K562 (cell line): ENCODE results near the gene SLC30A1. TPM values are rescaled to one million over a fixed set of nuclear protein-coding genes. Genes with fewer than 3 reads are reported as not detected.

ENCODE experiments used
- CUX1 ChIP-seq: fragments of 200-800 bp; sonication (Bioruptor generic); IDR thresholded peaks from 2 replicates; pipeline ENCODE4 v1.6.1; 2016; ENCODE audit warnings: missing genetic modification characterization, missing compliant biosample characterization
- ESRRA ChIP-seq: fragments of 450-650 bp; IDR thresholded peaks from 2 replicates; pipeline ENCODE4 v1.6.1; 2014; ENCODE audit warnings: low read depth, mild to moderate bottlenecking, moderate library complexity, borderline replicate concordance
- SRSF7 ChIP-seq: fragments of 200-400 bp; formaldehyde crosslinking; optimal IDR thresholded peaks from 2 replicates; pipeline ENCODE3; 2017; ENCODE audit warnings: mild to moderate bottlenecking, low read depth, low read length
- TAL1 ChIP-seq: fragments of 450-650 bp; IDR thresholded peaks from 2 replicates; pipeline ENCODE4 v1.6.1; 2016; ENCODE audit warnings: mild to moderate bottlenecking
- ZMIZ1 ChIP-seq, 2 experiments: fragments of 150-350 bp in 1 of 2; IDR thresholded peaks; 2 replicates each; pipeline ENCODE4 v1.6.1; 2012 to 2016; ENCODE audit warnings: low read depth in 2 of 2, low read length in 2 of 2, mild to moderate bottlenecking in 1 of 2, moderate library complexity in 1 of 2
- ZNF609 ChIP-seq: sonication (generic); formaldehyde crosslinking; IDR thresholded peaks from 2 replicates; pipeline ENCODE4 v1.8.1; 2023; ENCODE audit warnings: missing genetic modification reagents, mild to moderate bottlenecking, borderline replicate concordance
- ZSCAN29 ChIP-seq: fragments of 450-650 bp; IDR thresholded peaks from 2 replicates; pipeline ENCODE4 v1.6.1; 2017
- polyA plus RNA-seq, 8 experiments: library from polyadenylated mRNA; depleted of rRNA in 4 of 8; stranded (reverse) in 5 of 8; unstranded in 3 of 8; fragments of >200 nt; fragmentation: Nextera tagmentation in 2 of 8; fragmentation: Illumina TruSeq in 1 of 8; extraction: Ambion mirVana in 2 of 8; extraction: Trizol in 1 of 8; gene quantifications; 2 replicates each; pipeline versions ENCODE4 v1.2.1 to v1.2.3, GENCODE V29; 2011 to 2014; ENCODE audit warnings: inconsistent platforms in 1 of 8, missing spikeins in 1 of 8
- total RNA-seq, 7 experiments: library from RNA; depleted of rRNA in 6 of 7; stranded (reverse); fragments of >200 nt in 6 of 7; fragmentation: Illumina TruSeq in 2 of 7; extraction: Trizol in 2 of 7; gene quantifications; 2 replicates each; pipeline versions ENCODE4 v1.2.1 to v1.2.3, GENCODE V29; 2011 to 2021; ENCODE audit warnings: low replicate concordance in 1 of 7
- TF ChIP-seq, protein P1 (sequence below): fragments of 450-650 bp; IDR thresholded peaks from 2 replicates; pipeline ENCODE4 v1.6.1; 2014; ENCODE audit warnings: low read depth, mild to moderate bottlenecking, moderate library complexity, borderline replicate concordance
- TF ChIP-seq, protein P2 (sequence below), 3 experiments: fragments of 200-800 bp in 1 of 3; sonication (Bioruptor generic) in 1 of 3; sonication (generic) in 1 of 3; formaldehyde crosslinking in 1 of 3; IDR thresholded peaks; 2 replicates each; pipeline versions ENCODE4 v1.6.1 to v1.8.0; 2016 to 2022; ENCODE audit warnings: mild to moderate bottlenecking in 2 of 3, missing compliant biosample characterization in 2 of 3, missing genetic modification characterization in 2 of 3, missing genetic modification reagents in 1 of 3

The SLC30A1 gene
- total and polyA plus RNA-seq, 9 of the 15 experiments (the other 6 are each of a cell fraction or from before 2014, with no cell fraction given) = 4.1 to 14.4 (median 6.6) TPM

DNA sequence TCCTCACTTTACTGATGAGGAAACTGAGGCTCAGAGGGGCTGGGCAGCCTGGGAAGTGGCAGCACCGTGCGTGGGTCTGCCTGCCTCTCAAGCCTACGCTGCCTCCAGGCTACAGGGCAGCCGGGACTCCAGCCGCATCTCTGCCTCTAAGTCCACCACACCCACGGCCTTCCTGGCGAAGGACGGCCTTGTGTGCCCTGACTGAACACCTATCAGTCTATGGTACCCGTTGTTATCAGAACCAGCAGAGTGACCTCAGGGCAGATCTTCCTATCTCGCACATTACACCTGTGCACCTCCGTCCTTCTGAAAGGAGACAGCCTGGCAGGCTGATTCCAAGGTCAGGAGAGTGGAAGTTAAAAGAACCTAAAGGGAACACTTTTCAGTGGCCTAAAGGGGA is 35.7 kb upstream of the SLC30A1 start (continued):
- TF ChIP-seq, protein P1, sequence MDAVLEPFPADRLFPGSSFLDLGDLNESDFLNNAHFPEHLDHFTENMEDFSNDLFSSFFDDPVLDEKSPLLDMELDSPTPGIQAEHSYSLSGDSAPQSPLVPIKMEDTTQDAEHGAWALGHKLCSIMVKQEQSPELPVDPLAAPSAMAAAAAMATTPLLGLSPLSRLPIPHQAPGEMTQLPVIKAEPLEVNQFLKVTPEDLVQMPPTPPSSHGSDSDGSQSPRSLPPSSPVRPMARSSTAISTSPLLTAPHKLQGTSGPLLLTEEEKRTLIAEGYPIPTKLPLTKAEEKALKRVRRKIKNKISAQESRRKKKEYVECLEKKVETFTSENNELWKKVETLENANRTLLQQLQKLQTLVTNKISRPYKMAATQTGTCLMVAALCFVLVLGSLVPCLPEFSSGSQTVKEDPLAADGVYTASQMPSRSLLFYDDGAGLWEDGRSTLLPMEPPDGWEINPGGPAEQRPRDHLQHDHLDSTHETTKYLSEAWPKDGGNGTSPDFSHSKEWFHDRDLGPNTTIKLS = no peak
- TF ChIP-seq ZNF609 (CRISPR knock-in tag) (no peak), TAL1 (peak; percentile 84), ESRRA (peak; percentile 79), ZMIZ1 (IDR thresholded peaks at IDR 0.05; ENCODE audit: low read depth in 2 of 2, low read length in 2 of 2) (no peak), SRSF7 (no peak), CUX1 (CRISPR knock-in tag) (0 out of 2 replicates have a peak, but pooled peaks have one; percentile 11), ZSCAN29 (0 out of 2 replicates have a peak, but pooled peaks have one; percentile 8)
- TF ChIP-seq, protein P2, sequence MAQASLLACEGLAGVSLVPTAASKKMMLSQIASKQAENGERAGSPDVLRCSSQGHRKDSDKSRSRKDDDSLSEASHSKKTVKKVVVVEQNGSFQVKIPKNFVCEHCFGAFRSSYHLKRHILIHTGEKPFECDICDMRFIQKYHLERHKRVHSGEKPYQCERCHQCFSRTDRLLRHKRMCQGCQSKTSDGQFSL (CRISPR knock-in tag; IDR thresholded peaks at IDR 0.05) = peak; percentile 13; the same call in 1 of the 2 replicates
- TF ChIP-seq, protein P2 (tag; IDR thresholded peaks at IDR 0.05) = no peak
